ENCODE measurements around the gene TBC1D22A.

Gene TBC1D22A

DNA sequence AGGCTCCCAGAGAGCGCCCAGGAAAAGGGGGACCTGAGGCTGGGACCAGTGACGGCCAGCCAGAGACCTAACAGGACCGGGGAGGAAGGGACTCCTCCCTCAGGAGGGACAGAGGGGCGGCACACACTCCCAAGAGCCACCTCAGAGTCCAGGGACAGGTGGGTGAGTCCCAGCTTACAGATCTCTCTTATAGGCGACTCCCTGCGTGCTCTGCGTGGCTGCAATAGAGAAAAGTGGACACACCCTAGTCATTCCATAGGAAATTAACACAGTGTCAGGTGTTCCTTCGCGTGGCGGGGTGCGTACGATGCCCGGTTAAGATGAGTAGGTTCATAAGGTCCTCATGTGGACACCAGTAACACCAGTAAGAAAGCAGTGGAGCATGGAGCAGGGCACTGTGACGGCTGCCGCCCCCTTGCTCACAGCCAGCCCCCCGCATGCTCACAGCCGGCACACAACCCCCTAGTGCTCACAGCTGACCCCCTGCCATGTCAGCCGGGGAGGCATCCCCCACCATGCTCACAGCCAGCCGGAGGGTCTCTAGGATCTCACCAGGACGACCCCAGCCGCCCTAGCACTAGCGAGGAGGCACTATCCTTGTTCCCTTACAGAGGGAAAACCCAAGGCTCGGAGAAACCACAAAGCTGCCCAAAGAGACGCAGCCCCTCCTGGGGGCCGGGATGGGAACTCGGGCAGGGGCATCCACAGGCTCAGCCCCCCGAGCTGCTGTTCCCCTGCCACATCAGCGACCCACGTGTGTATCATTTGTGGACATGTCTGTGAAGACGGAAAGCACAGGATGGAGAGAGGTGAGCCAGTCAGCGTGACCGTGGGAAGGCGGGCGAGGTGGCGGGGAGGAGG, 426.8 kb downstream of the TBC1D22A start:
- TF ChIP-seq, protein P1, sequence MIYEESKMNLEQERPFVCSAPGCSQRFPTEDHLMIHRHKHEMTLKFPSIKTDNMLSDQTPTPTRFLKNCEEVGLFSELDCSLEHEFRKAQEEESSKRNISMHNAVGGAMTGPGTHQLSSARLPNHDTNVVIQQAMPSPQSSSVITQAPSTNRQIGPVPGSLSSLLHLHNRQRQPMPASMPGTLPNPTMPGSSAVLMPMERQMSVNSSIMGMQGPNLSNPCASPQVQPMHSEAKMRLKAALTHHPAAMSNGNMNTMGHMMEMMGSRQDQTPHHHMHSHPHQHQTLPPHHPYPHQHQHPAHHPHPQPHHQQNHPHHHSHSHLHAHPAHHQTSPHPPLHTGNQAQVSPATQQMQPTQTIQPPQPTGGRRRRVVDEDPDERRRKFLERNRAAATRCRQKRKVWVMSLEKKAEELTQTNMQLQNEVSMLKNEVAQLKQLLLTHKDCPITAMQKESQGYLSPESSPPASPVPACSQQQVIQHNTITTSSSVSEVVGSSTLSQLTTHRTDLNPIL (CRISPR knock-in tag; IDR thresholded peaks at IDR 0.05; ENCODE audit: low read depth): no peak
- no peak for TF ChIP-seq RARB (CRISPR knock-in tag; IDR thresholded peaks at IDR 0.05)
- TF ChIP-seq POU6F1 (CRISPR knock-in tag; IDR thresholded peaks at IDR 0.05; ENCODE audit: borderline replicate concordance, low read depth): no peak
- TF ChIP-seq OSR1 (CRISPR knock-in tag; IDR thresholded peaks at IDR 0.05): no peak
- no peak for TF ChIP-seq CSDC2 (CRISPR knock-in tag; IDR thresholded peaks at IDR 0.05)
- no peak for TF ChIP-seq ESRRG (CRISPR knock-in tag; IDR thresholded peaks at IDR 0.05)
- TF ChIP-seq ISL1 (CRISPR knock-in tag; IDR thresholded peaks at IDR 0.05): no peak
- no peak for TF ChIP-seq BACH2 (CRISPR knock-in tag; IDR thresholded peaks at IDR 0.05; ENCODE audit: borderline replicate concordance)
- no peak for TF ChIP-seq ZNF565 (CRISPR knock-in tag; conservative IDR thresholded peaks at IDR 0.05; ENCODE audit: low read depth)
- no peak for TF ChIP-seq ZNF8 (CRISPR knock-in tag; IDR thresholded peaks at IDR 0.05)
- no peak for TF ChIP-seq ARNTL (CRISPR knock-in tag; IDR thresholded peaks at IDR 0.05; ENCODE audit: borderline replicate concordance, low read depth)
- TF ChIP-seq TCF4 (CRISPR knock-in tag; IDR thresholded peaks at IDR 0.05; ENCODE audit: borderline replicate concordance): no peak
- TF ChIP-seq ZFP30 (CRISPR knock-in tag; IDR thresholded peaks at IDR 0.05): no peak
- TF ChIP-seq GLIS3 (CRISPR knock-in tag; IDR thresholded peaks at IDR 0.05): no peak
- TF ChIP-seq ZC3H10 (CRISPR knock-in tag; IDR thresholded peaks at IDR 0.05): no peak
- TF ChIP-seq PATZ1 (CRISPR knock-in tag; IDR thresholded peaks at IDR 0.05; ENCODE audit: borderline replicate concordance): no peak
- no peak for TF ChIP-seq TOX (CRISPR knock-in tag; IDR thresholded peaks at IDR 0.05; ENCODE audit: borderline replicate concordance)
- no peak for ATAC-seq

DNA sequence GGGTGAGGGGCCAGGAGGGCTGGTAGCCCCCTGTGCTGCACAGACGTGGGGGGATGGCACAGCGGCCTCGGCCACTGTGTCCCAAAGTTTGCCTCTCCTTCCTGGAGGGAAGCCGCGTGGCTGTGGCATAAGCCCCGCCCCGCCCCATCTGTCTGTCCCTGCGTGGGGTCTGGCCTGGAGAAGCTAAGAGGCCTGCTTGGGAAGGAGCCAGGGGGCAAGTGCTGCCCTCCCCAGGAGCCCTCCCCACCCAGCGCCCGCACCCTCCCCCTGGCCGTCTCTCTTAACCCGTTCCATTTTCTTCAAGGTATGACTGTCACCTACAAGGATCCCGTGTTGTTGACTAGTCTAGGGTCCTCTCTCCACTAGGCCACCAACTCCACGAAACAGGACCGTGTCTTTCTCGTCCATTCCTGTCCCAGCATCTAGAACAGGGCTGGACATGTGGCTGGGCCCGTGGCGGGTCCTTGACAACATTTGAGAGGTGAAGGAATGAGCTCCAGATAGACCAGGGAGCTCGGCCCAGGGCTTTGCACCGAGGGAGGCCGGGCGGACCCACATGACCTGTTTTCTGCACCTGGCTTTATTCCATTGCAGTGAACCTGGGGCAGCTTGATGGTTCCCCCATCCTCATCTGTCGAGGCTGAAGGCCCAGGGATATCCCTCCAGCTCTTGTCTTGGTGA, 428.0 kb downstream of the TBC1D22A start:
- ATAC-seq: no peak
- TF ChIP-seq ZC3H10 (CRISPR knock-in tag; IDR thresholded peaks at IDR 0.05) (no peak), ZFP30 (CRISPR knock-in tag; IDR thresholded peaks at IDR 0.05) (no peak), TSHZ2 (CRISPR knock-in tag; IDR thresholded peaks at IDR 0.05) (no peak), PPARA (CRISPR knock-in tag; IDR thresholded peaks at IDR 0.05; ENCODE audit: borderline replicate concordance) (no peak), ISL1 (CRISPR knock-in tag; IDR thresholded peaks at IDR 0.05) (no peak), ZFP3 (CRISPR knock-in tag; IDR thresholded peaks at IDR 0.05) (no peak), PATZ1 (CRISPR knock-in tag; IDR thresholded peaks at IDR 0.05; ENCODE audit: borderline replicate concordance) (no peak), ARNTL (CRISPR knock-in tag; IDR thresholded peaks at IDR 0.05; ENCODE audit: borderline replicate concordance, low read depth) (no peak), ZNF70 (CRISPR knock-in tag; IDR thresholded peaks at IDR 0.05) (no peak), ESRRG (CRISPR knock-in tag; IDR thresholded peaks at IDR 0.05) (no peak)
- TF ChIP-seq, protein P2, sequence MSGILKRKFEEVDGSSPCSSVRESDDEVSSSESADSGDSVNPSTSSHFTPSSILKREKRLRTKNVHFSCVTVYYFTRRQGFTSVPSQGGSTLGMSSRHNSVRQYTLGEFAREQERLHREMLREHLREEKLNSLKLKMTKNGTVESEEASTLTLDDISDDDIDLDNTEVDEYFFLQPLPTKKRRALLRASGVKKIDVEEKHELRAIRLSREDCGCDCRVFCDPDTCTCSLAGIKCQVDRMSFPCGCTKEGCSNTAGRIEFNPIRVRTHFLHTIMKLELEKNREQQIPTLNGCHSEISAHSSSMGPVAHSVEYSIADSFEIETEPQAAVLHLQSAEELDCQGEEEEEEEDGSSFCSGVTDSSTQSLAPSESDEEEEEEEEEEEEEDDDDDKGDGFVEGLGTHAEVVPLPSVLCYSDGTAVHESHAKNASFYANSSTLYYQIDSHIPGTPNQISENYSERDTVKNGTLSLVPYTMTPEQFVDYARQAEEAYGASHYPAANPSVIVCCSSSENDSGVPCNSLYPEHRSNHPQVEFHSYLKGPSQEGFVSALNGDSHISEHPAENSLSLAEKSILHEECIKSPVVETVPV (CRISPR knock-in tag; IDR thresholded peaks at IDR 0.05): no peak
